HEK293 (cell line): Measurements from ENCODE around the gene BRD1.

ENCODE experiments used
- CTCF ChIA-PET: fragments of 350-600 bp; formaldehyde crosslinking; extraction: SDS; loops from one replicate; lab custom pipeline; 2021; ENCODE audit warnings: antibody characterized with exemption; lab: Yijun Ruan, JAX
- POLR2A ChIA-PET: fragments of 300-600 bp; formaldehyde crosslinking; extraction: SDS; loops from one replicate; lab custom pipeline; 2020; ENCODE audit warnings: antibody characterized with exemption, inconsistent platforms; lab: Yijun Ruan, JAX
- H3K27ac ChIP-seq: fragments of 200-500 bp; sonication (Bioruptor generic); 2 replicates; pipeline ENCODE4 v1.5.1; 2014; ENCODE audit warnings: low read depth, low read length, control low read depth, inconsistent platforms; ENCODE audit errors: extremely low read depth
- H3K36me3 ChIP-seq, 2 experiments: fragments of 200-500 bp in 1 of 2; sonication (Bioruptor generic) in 1 of 2; 1 replicate in 1 of 2; 2 replicates in 1 of 2; pipeline ENCODE4 v1.5.1; 2014 to 2017; ENCODE audit warnings: inconsistent platforms in 2 of 2, low read length in 2 of 2; ENCODE audit not compliant: control insufficient read depth in 2 of 2, insufficient read depth in 1 of 2
- H3K4me1 ChIP-seq: fragments of 200-500 bp; sonication (Bioruptor generic); 2 replicates; pipeline ENCODE4 v1.5.1; 2014; ENCODE audit warnings: mild to moderate bottlenecking, low read length, inconsistent platforms; ENCODE audit not compliant: control insufficient read depth, insufficient read depth
- H3K4me3 ChIP-seq: 2 replicates; pipeline ENCODE4 v1.5.1; 2011; ENCODE audit warnings: low read depth, mild to moderate bottlenecking, control low read depth, low read length, moderate library complexity
- H3K9me3 ChIP-seq: fragments of 200-500 bp; sonication (Bioruptor generic); 2 replicates; pipeline ENCODE4 v1.5.1; 2014; ENCODE audit warnings: low read depth, low read length, inconsistent platforms; ENCODE audit not compliant: control insufficient read depth, insufficient read depth
- SETDB1 ChIP-seq: IDR thresholded peaks from one replicate; pipeline ENCODE4 v1.6.1; 2017; ENCODE audit warnings: mild to moderate bottlenecking, low read length, moderate library complexity, mixed read lengths; ENCODE audit not compliant: insufficient read length
- ZBTB20 ChIP-seq: fragments of 450-650 bp; formaldehyde crosslinking; IDR thresholded peaks from 2 replicates; pipeline ENCODE4 v1.5.1; 2016; ENCODE audit warnings: missing biosample characterization, missing genetic modification characterization
- ZFHX2 ChIP-seq: fragments of 450-650 bp; formaldehyde crosslinking; conservative IDR thresholded peaks from 2 replicates; pipeline ENCODE4 v1.5.1; 2016; ENCODE audit warnings: missing biosample characterization, missing genetic modification characterization
- ZNF169 ChIP-seq: fragments of 450-650 bp; formaldehyde crosslinking; IDR thresholded peaks from 2 replicates; pipeline ENCODE4 v1.5.1; 2016; ENCODE audit warnings: missing biosample characterization, missing genetic modification characterization
- ZNF214 ChIP-seq: fragments of 450-650 bp; formaldehyde crosslinking; IDR thresholded peaks from 2 replicates; pipeline ENCODE4 v1.5.1; 2017; ENCODE audit warnings: missing biosample characterization, mild to moderate bottlenecking, missing genetic modification characterization, borderline replicate concordance
- ZNF248 ChIP-seq: fragments of 450-650 bp; formaldehyde crosslinking; IDR thresholded peaks from 2 replicates; pipeline ENCODE4 v1.5.1; 2017; ENCODE audit warnings: missing biosample characterization, missing genetic modification characterization
- ZNF37A ChIP-seq: fragments of 450-650 bp; IDR thresholded peaks from 2 replicates; pipeline ENCODE4 v1.5.1; 2018; ENCODE audit warnings: missing biosample characterization, missing genetic modification characterization
- ZNF404 ChIP-seq: fragments of 450-650 bp; formaldehyde crosslinking; IDR thresholded peaks from 2 replicates; pipeline ENCODE4 v1.5.1; 2017; ENCODE audit warnings: missing biosample characterization, missing genetic modification characterization
- ZNF626 ChIP-seq: fragments of 450-650 bp; sonication (Bioruptor Pico); formaldehyde crosslinking; IDR thresholded peaks from 2 replicates; pipeline ENCODE4 v1.5.1; 2018; ENCODE audit warnings: missing biosample characterization, missing genetic modification characterization, inconsistent platforms
- ZNF629 ChIP-seq: fragments of 450-650 bp; formaldehyde crosslinking; IDR thresholded peaks from 2 replicates; pipeline ENCODE4 v1.5.1; 2017; ENCODE audit warnings: missing biosample characterization, missing genetic modification characterization
- ZNF677 ChIP-seq: fragments of 450-650 bp; IDR thresholded peaks from 2 replicates; pipeline ENCODE4 v1.5.0; 2018; ENCODE audit warnings: missing biosample characterization, mild to moderate bottlenecking, missing genetic modification characterization, moderate library complexity
- ZNF76 ChIP-seq: fragments of 450-650 bp; formaldehyde crosslinking; IDR thresholded peaks from 2 replicates; pipeline ENCODE4; 2016; ENCODE audit warnings: low read depth, missing biosample characterization, missing genetic modification characterization, borderline replicate concordance
- ZNF768 ChIP-seq: fragments of 450-650 bp; formaldehyde crosslinking; IDR thresholded peaks from 2 replicates; pipeline ENCODE4 v1.5.1; 2018; ENCODE audit warnings: missing biosample characterization, mild to moderate bottlenecking, missing genetic modification characterization
- ZNF776 ChIP-seq: fragments of 450-650 bp; formaldehyde crosslinking; IDR thresholded peaks from 2 replicates; pipeline ENCODE4 v1.5.0; 2017; ENCODE audit warnings: missing biosample characterization, missing genetic modification characterization, borderline replicate concordance
- TF ChIP-seq, protein P1 (sequence below): fragments of 450-650 bp; formaldehyde crosslinking; IDR thresholded peaks from 2 replicates; pipeline ENCODE4 v1.5.1; 2016; ENCODE audit warnings: missing biosample characterization, missing genetic modification characterization, borderline replicate concordance
- TF ChIP-seq, protein P2 (sequence below): fragments of 450-650 bp; formaldehyde crosslinking; IDR thresholded peaks from 2 replicates; pipeline ENCODE4 v1.5.1; 2017; ENCODE audit warnings: missing biosample characterization, missing genetic modification characterization
- TF ChIP-seq, protein P3 (sequence below): fragments of 450-650 bp; formaldehyde crosslinking; IDR thresholded peaks from 2 replicates; pipeline ENCODE4 v1.5.1; 2016; ENCODE audit warnings: missing biosample characterization, missing genetic modification characterization
- TF ChIP-seq, protein P4 (sequence below): fragments of 450-650 bp; formaldehyde crosslinking; IDR thresholded peaks from 2 replicates; pipeline ENCODE4 v1.5.1; 2016; ENCODE audit warnings: missing biosample characterization, missing genetic modification characterization

Gene BRD1

DNA sequence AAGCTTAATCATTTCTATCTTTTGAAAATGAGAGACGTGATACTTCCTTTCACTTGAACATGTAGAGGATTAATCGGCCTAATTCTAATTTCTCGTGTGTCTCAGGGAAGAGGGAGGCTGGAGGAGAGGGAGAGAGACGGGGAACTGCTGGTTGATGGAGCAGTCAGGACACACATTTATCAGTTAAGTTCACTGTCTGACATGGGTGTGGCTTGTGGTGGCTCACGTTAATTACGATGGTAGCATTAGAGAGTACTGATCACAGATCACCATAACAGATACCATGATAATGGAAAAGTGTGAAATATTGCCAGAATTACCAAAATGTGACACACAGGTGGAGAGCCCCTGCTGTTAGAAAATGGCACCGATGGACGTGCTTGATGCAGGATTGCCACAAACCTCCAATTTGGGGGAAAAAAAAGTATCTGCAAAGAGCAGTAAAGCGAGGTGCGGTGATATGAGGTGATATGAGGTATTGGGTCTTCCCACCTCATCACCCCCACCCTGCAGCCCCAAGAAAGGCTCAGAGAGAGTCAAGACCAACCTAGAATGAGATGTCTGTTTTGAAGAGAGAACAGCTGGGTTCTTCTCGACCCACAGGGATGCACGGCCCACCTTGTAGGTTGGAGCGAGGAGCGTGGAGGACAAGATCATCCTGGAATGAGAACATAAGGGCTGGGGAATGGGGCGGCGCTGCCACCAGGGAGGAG, 45.7 kb upstream of the BRD1 start:
- CTCF ChIA-PET: interaction anchor here (0.7 kb wide), 1 partner anchor 21 kb away, joined by 6 read pairs; no protein-coding TSS in a partner anchor
- no peak overlapping the region for H3K27ac ChIP-seq

DNA sequence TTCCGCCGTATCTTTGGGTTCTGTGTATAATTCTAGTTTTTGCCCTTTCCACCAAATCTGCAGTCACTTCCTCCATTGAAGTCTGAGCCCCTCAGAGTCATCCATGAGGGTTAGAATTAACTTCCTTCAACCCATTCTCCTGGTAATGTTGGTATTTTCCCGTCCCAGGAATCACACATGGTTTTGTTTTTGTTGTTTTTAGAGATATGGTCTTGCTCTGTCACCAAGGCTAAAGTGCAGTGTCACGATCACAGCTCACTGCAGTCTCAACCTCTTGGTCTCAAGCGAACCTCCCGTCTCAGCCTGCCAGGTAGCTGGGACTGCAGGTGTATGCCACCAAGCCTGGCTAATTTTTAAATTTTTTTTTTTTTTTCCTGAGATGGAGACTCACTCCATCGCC, 44.7 kb upstream of the BRD1 start:
- no peak overlapping the region for H3K4me3 ChIP-seq
- ChIA-PET POLR2A (no interaction called here), CTCF (interaction anchor here (0.7 kb wide), 1 partner anchor 20 kb away, joined by 6 read pairs; no protein-coding TSS in a partner anchor)
- TF ChIP-seq, protein P1, sequence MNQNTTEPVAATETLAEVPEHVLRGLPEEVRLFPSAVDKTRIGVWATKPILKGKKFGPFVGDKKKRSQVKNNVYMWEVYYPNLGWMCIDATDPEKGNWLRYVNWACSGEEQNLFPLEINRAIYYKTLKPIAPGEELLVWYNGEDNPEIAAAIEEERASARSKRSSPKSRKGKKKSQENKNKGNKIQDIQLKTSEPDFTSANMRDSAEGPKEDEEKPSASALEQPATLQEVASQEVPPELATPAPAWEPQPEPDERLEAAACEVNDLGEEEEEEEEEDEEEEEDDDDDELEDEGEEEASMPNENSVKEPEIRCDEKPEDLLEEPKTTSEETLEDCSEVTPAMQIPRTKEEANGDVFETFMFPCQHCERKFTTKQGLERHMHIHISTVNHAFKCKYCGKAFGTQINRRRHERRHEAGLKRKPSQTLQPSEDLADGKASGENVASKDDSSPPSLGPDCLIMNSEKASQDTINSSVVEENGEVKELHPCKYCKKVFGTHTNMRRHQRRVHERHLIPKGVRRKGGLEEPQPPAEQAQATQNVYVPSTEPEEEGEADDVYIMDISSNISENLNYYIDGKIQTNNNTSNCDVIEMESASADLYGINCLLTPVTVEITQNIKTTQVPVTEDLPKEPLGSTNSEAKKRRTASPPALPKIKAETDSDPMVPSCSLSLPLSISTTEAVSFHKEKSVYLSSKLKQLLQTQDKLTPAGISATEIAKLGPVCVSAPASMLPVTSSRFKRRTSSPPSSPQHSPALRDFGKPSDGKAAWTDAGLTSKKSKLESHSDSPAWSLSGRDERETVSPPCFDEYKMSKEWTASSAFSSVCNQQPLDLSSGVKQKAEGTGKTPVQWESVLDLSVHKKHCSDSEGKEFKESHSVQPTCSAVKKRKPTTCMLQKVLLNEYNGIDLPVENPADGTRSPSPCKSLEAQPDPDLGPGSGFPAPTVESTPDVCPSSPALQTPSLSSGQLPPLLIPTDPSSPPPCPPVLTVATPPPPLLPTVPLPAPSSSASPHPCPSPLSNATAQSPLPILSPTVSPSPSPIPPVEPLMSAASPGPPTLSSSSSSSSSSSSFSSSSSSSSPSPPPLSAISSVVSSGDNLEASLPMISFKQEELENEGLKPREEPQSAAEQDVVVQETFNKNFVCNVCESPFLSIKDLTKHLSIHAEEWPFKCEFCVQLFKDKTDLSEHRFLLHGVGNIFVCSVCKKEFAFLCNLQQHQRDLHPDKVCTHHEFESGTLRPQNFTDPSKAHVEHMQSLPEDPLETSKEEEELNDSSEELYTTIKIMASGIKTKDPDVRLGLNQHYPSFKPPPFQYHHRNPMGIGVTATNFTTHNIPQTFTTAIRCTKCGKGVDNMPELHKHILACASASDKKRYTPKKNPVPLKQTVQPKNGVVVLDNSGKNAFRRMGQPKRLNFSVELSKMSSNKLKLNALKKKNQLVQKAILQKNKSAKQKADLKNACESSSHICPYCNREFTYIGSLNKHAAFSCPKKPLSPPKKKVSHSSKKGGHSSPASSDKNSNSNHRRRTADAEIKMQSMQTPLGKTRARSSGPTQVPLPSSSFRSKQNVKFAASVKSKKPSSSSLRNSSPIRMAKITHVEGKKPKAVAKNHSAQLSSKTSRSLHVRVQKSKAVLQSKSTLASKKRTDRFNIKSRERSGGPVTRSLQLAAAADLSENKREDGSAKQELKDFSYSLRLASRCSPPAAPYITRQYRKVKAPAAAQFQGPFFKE (tag by site-specific recombination): no peak
- TF ChIP-seq, protein P2, sequence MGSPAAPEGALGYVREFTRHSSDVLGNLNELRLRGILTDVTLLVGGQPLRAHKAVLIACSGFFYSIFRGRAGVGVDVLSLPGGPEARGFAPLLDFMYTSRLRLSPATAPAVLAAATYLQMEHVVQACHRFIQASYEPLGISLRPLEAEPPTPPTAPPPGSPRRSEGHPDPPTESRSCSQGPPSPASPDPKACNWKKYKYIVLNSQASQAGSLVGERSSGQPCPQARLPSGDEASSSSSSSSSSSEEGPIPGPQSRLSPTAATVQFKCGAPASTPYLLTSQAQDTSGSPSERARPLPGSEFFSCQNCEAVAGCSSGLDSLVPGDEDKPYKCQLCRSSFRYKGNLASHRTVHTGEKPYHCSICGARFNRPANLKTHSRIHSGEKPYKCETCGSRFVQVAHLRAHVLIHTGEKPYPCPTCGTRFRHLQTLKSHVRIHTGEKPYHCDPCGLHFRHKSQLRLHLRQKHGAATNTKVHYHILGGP (tag by site-specific recombination): no peak
- TF ChIP-seq ZNF677 (tag by site-specific recombination) (no peak), ZNF169 (no peak), ZNF76 (tag by site-specific recombination) (no peak), ZNF768 (tag by site-specific recombination) (no peak), ZNF37A (tag by site-specific recombination) (no peak), ZNF629 (tag by site-specific recombination) (no peak), ZNF626 (no peak), ZNF404 (no peak), SETDB1 (no peak), ZNF248 (tag by site-specific recombination) (no peak), ZNF214 (no peak), ZNF776 (tag by site-specific recombination) (no peak)
- TF ChIP-seq, protein P3, sequence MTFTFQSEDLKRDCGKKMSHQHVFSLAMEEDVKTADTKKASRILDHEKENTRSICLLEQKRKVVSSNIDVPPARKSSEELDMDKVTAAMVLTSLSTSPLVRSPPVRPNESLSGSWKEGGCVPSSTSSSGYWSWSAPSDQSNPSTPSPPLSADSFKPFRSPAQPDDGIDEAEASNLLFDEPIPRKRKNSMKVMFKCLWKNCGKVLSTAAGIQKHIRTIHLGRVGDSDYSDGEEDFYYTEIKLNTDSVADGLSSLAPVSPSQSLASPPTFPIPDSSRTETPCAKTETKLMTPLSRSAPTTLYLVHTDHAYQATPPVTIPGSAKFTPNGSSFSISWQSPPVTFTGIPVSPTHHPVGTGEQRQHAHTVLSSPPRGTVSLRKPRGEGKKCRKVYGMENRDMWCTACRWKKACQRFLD (tag by site-specific recombination): no peak
- TF ChIP-seq, protein P4, sequence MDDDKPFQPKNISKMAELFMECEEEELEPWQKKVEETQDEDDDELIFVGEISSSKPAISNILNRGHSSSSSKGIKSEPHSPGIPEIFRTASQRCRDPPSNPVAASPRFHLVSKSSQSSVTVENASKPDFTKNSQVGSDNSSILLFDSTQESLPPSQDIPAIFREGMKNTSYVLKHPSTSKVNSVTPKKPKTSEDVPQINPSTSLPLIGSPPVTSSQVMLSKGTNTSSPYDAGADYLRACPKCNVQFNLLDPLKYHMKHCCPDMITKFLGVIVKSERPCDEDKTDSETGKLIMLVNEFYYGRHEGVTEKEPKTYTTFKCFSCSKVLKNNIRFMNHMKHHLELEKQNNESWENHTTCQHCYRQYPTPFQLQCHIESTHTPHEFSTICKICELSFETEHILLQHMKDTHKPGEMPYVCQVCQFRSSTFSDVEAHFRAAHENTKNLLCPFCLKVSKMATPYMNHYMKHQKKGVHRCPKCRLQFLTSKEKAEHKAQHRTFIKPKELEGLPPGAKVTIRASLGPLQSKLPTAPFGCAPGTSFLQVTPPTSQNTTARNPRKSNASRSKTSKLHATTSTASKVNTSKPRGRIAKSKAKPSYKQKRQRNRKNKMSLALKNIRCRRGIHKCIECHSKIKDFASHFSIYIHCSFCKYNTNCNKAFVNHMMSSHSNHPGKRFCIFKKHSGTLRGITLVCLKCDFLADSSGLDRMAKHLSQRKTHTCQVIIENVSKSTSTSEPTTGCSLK (tag by site-specific recombination): no peak
- H3K9me3 ChIP-seq: no peaks in the 10 kb centered on the region; the same call in none of the 2 replicates
- H3K27ac ChIP-seq: no peak overlapping the region
- H3K36me3 ChIP-seq: peaks cover 9 to 23% of the 10 kb centered on the region in 2 experiments
- no peaks in the 10 kb centered on the region for H3K4me1 ChIP-seq

More for the DNA sequence above, 45.7 kb upstream of the BRD1 start:
- POLR2A ChIA-PET: no interaction called here
- no peaks in the 10 kb centered on the region for H3K4me1 ChIP-seq
- H3K9me3 ChIP-seq: no peaks in the 10 kb centered on the region; the same call in none of the 2 replicates
- no peak for TF ChIP-seq ZBTB20 (tag by site-specific recombination)
- no peak for TF ChIP-seq ZFHX2 (tag by site-specific recombination)
- H3K4me3 ChIP-seq: no peak overlapping the region
- peaks cover 17 to 24% of the 10 kb centered on the region in 2 experiments for H3K36me3 ChIP-seq
